Heart left ventricle (tissue), 13 donors: ENCODE measurements around the gene IGFN1.
A peak's percentile ranks its signal among the peaks of the same experiment; 100 is the strongest.

Experiments
- POLR2A ChIP-seq, 2 donors: fragments of 450-650 bp; IDR thresholded peaks; one replicate each; pipeline ENCODE4 v1.6.1; 2017; ENCODE audit warnings: antibody characterized with exemption in 2 of 2, mild to moderate bottlenecking in 2 of 2, moderate library complexity in 2 of 2
- TF ChIP-seq, protein P1 (sequence below), 12 donors: fragments of 200-600 bp; sonication (generic) in 4 of 12; IDR thresholded peaks; one replicate each; pipeline versions ENCODE4 v1.5.0 to v1.8.0; 2018 to 2022; ENCODE audit warnings: antibody characterized with exemption in 12 of 12, mild to moderate bottlenecking in 5 of 12
- donor health status: ischemic (EF 13 %, LVEDD 7.1; RV severe dilation, severe dysfunction).
- donor health status: DM: no; HTN: yes; CAD: no.
- donor health status: DM: no; HTN: no; CAD: no.
- donor health status: ischemic (EF 25% LVEDD 6.9; RV normal size, moderate dysfunction).
- donor health status: ischemic (EF 25% LVEDD 5.7; RV mildly dilated, moderate dysfunction).
- donor health status: ischemic (EF 35%, LVEDD 5.7; RV mildly dilated, moderate dysfunction).
- donor health status: nonischemic (EF 11% LVEDD 7.7; RV severe dilation, severe dysfunction).
- donor health status: DM: yes; HTN: yes; CAD: no.
- donor health status: PGD.
- donor health status: ischemic (EF 29% LVEDD 5.4; RV normal size, mild dysfunction).
- donor health status: nonischemic (EF 23%, LVEDD 6.1; RV moderate dilation, normal function).

DNA sequence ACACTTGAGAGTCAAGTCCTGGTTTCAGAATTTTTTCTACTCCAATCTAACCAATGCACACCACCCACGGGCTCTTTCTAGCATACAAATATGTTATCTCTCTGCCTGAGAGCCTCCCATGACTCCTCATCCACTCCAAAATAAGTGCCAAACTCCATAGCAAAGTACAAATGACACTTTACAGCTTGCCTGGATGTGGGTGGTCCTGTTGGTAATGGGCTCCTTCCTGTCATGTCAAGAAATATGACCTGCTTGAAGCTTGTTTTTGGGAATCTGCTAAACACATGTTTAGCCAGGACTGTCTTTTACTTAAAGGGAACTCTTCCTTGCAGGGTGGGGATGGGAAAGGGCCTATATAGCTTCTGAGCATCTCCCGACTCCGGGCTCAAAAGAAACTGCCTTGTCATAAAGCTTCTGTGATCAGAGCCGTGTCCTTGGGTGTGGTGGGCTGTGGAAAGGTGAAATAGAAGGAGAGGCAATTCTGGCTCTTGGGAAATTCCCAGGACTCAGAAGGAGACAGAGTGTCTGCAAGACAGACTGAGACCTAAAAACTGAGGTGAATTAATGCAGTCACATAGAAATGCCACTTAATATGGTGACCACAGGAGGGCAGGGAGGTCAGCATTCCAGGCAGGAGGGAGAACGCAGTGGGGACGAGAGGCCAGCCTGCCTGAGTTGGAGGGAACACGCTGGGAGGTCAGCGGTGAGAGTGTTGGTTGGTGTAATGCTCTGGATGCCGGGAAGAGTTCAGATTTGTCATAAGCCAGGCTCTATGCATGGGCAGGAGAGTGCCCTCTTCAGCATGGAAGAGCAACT is 6.1 kb upstream of the IGFN1 start:
- TF ChIP-seq, protein P1, sequence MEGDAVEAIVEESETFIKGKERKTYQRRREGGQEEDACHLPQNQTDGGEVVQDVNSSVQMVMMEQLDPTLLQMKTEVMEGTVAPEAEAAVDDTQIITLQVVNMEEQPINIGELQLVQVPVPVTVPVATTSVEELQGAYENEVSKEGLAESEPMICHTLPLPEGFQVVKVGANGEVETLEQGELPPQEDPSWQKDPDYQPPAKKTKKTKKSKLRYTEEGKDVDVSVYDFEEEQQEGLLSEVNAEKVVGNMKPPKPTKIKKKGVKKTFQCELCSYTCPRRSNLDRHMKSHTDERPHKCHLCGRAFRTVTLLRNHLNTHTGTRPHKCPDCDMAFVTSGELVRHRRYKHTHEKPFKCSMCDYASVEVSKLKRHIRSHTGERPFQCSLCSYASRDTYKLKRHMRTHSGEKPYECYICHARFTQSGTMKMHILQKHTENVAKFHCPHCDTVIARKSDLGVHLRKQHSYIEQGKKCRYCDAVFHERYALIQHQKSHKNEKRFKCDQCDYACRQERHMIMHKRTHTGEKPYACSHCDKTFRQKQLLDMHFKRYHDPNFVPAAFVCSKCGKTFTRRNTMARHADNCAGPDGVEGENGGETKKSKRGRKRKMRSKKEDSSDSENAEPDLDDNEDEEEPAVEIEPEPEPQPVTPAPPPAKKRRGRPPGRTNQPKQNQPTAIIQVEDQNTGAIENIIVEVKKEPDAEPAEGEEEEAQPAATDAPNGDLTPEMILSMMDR (IDR thresholded peaks at IDR 0.05) = peak in 10 of 12 donors; percentile 26 to 66 (median 40)
- no peak for TF ChIP-seq POLR2A (IDR thresholded peaks at IDR 0.05)
